Suprapubic skin (tissue), 4 donors: ENCODE data around the gene KIAA0825. TPM values are rescaled to one million over a fixed set of nuclear protein-coding genes. Genes with fewer than 3 reads are reported as not detected.

Experiments used
- DNase-seq, 2 donors: peaks; one replicate each; pipeline ENCODE4 v3.0.0-alpha.2; 2019; ENCODE audit warnings: low spot score in 2 of 2
- H3K27ac ChIP-seq: fragments of 200-600 bp; sonication (generic); one replicate; pipeline ENCODE4 v1.5.1; 2019
- H3K27me3 ChIP-seq: fragments of 200-600 bp; sonication (generic); one replicate; pipeline ENCODE4 v1.5.1; 2019
- H3K36me3 ChIP-seq: fragments of 200-600 bp; sonication (generic); one replicate; pipeline ENCODE4 v1.5.1; 2019
- H3K4me1 ChIP-seq: fragments of 200-600 bp; sonication (generic); one replicate; pipeline ENCODE4 v1.5.1; 2019
- H3K4me3 ChIP-seq: fragments of 200-600 bp; sonication (generic); one replicate; pipeline ENCODE4 v1.5.1; 2019; ENCODE audit warnings: mild to moderate bottlenecking
- H3K9me3 ChIP-seq: fragments of 200-600 bp; sonication (generic); one replicate; pipeline ENCODE4 v1.5.1; 2019
- EP300 ChIP-seq: sonication (generic); formaldehyde crosslinking; IDR thresholded peaks from one replicate; pipeline ENCODE4 v1.6.1; 2017; ENCODE audit warnings: antibody characterized with exemption
- POLR2A ChIP-seq, 2 donors: fragments of 450-650 bp; IDR thresholded peaks; one replicate each; pipeline ENCODE4 v1.6.1; 2017; ENCODE audit warnings: antibody characterized with exemption in 2 of 2, mild to moderate bottlenecking in 2 of 2, moderate library complexity in 2 of 2
- POLR2AphosphoS5 ChIP-seq, 3 donors: sonication (generic); formaldehyde crosslinking; IDR thresholded peaks; one replicate each; pipeline ENCODE4 v1.6.1; 2017; ENCODE audit warnings: antibody characterized with exemption in 3 of 3
- WGBS: methylation state at CpG from one replicate; pipeline ENCODE4 v1.1.5; 2018; 5-methylcytosine and 5-hydroxymethylcytosine counted together
- total RNA-seq, 4 donors: library from RNA; depleted of rRNA; stranded (reverse); fragments of >200 nt; gene quantifications; one replicate each; pipeline ENCODE4 v1.1.0, GENCODE V29; 2016
- TF ChIP-seq, protein P1 (sequence below), 2 donors: fragments of 200-600 bp in 1 of 2; fragments of 450-650 bp in 1 of 2; sonication (generic) in 1 of 2; IDR thresholded peaks; one replicate each; pipeline ENCODE4 v1.5.1; 2016 to 2019; ENCODE audit warnings: antibody characterized with exemption in 2 of 2, mild to moderate bottlenecking in 1 of 2, moderate library complexity in 1 of 2

KIAA0825 gene
- total RNA-seq, 4 donors from 2014 or later = 3.4 to 5.8 (median 4.5) TPM

DNA sequence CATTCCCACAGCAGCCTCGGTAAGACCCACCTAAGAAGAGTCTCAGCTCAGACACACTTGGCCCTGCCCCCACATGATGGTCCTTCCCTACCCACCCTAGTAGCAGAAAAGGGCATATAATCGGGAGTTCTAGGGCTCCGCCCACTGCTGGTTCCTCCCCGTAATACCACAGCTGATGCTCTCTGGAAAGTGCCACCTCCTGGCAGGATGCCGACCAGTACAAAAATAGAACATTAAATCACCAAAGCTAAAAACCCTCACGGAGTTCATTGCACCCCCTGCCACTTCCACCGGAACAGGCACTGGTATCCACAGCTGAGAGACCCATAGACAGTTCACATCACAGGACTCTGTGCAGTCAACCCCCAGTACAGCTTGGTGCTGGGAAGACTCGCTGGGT is 271.3 kb downstream of the KIAA0825 start:
- H3K4me1 ChIP-seq = no peaks in the 10 kb centered on the region
- no peak overlapping the region for H3K27ac ChIP-seq
- H3K36me3 ChIP-seq = no peaks in the 10 kb centered on the region
- TF ChIP-seq, protein P1, sequence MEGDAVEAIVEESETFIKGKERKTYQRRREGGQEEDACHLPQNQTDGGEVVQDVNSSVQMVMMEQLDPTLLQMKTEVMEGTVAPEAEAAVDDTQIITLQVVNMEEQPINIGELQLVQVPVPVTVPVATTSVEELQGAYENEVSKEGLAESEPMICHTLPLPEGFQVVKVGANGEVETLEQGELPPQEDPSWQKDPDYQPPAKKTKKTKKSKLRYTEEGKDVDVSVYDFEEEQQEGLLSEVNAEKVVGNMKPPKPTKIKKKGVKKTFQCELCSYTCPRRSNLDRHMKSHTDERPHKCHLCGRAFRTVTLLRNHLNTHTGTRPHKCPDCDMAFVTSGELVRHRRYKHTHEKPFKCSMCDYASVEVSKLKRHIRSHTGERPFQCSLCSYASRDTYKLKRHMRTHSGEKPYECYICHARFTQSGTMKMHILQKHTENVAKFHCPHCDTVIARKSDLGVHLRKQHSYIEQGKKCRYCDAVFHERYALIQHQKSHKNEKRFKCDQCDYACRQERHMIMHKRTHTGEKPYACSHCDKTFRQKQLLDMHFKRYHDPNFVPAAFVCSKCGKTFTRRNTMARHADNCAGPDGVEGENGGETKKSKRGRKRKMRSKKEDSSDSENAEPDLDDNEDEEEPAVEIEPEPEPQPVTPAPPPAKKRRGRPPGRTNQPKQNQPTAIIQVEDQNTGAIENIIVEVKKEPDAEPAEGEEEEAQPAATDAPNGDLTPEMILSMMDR (IDR thresholded peaks at IDR 0.05) = no peak
- TF ChIP-seq EP300 (no peak), POLR2AphosphoS5 (IDR thresholded peaks at IDR 0.05) (no peak), POLR2A (IDR thresholded peaks at IDR 0.05) (no peak)
- H3K4me3 ChIP-seq = no peak overlapping the region
- 97% methylated on average over 8 of the region's 8 CpGs for WGBS
- H3K27me3 ChIP-seq = no peaks in the 10 kb centered on the region
- peaks cover under 1% of the 10 kb centered on the region for H3K9me3 ChIP-seq
- DNase-seq = no peak

DNA sequence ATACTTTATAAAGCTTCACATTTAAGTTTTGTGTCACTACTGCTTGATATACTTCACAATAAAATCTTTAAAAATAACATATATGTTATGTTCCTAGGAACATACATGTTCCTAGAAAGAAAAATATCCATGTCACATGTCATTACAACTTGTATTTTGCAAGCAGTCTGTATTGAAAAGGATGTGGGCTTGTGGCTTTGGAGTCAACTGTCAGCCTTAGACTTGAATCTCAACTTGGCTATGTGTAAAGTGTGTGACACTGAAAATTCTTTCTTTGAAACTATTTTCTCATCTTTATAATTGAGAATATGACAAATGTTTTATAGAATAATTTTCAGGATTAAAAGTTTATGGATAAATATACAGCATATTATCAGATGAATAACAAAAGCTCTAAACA is 273.1 kb downstream of the KIAA0825 start:
- DNase-seq = no peak
- Histone ChIP-seq H3K36me3 (no peaks in the 10 kb centered on the region), H3K27ac (no peak overlapping the region), H3K4me1 (no peaks in the 10 kb centered on the region), H3K9me3 (peaks cover 3% of the 10 kb centered on the region), H3K4me3 (no peak overlapping the region), H3K27me3 (no peaks in the 10 kb centered on the region)
- TF ChIP-seq POLR2AphosphoS5 (IDR thresholded peaks at IDR 0.05) = no peak
- TF ChIP-seq, protein P1 (IDR thresholded peaks at IDR 0.05) = no peak
- no peak for TF ChIP-seq EP300
- TF ChIP-seq POLR2A (IDR thresholded peaks at IDR 0.05) = no peak

DNA sequence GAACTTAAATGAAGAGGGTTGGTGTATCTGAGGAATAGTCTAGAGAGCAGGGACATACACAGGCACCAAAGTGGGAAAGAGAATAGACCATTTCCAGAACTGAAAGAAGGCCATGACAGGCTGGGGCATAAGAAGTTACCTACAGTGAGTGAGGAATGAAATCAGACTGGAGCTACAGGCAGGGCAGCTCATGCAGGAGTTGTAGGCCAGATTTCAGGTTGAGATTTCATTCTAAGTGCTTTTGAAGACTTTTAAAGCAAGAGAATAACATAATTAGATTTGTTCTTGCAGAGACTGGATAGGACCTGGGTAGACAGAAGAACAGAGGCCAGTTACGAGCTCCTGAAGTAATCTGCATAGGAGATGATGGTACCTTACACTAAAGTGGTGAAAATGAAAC is 280.8 kb downstream of the KIAA0825 start:
- H3K36me3 ChIP-seq = no peaks in the 10 kb centered on the region
- DNase-seq = no peak
- no peaks in the 10 kb centered on the region for H3K4me1 ChIP-seq
- H3K9me3 ChIP-seq = peaks cover 3% of the 10 kb centered on the region
- no peak overlapping the region for H3K4me3 ChIP-seq
- no peaks in the 10 kb centered on the region for H3K27me3 ChIP-seq
- TF ChIP-seq POLR2AphosphoS5 (IDR thresholded peaks at IDR 0.05) (no peak), POLR2A (IDR thresholded peaks at IDR 0.05) (no peak), EP300 (no peak)
- TF ChIP-seq, protein P1 (IDR thresholded peaks at IDR 0.05) = no peak
- WGBS = 97% methylated on average over 1 of the region's 1 CpG
- H3K27ac ChIP-seq = no peak overlapping the region

- no peak for DNase-seq
- no peak overlapping the region for H3K27ac ChIP-seq
- H3K4me3 ChIP-seq = no peak overlapping the region
- peaks cover 2% of the 10 kb centered on the region for H3K9me3 ChIP-seq
- no peaks in the 10 kb centered on the region for H3K4me1 ChIP-seq
- H3K27me3 ChIP-seq = no peaks in the 10 kb centered on the region
- H3K36me3 ChIP-seq = no peaks in the 10 kb centered on the region
- TF ChIP-seq POLR2A (IDR thresholded peaks at IDR 0.05) (no peak), EP300 (no peak), POLR2AphosphoS5 (IDR thresholded peaks at IDR 0.05) (no peak)
- TF ChIP-seq, protein P1 (IDR thresholded peaks at IDR 0.05) = no peak
- whole genome bisulfite sequencing = 97% methylated on average over 2 of the region's 2 CpGs
Measured at GRCh38 chr5:94335936-94336335, 282.5 kb downstream of the KIAA0825 start.

- Histone ChIP-seq H3K4me1 (no peaks in the 10 kb centered on the region), H3K27me3 (no peaks in the 10 kb centered on the region), H3K4me3 (no peak overlapping the region), H3K9me3 (peaks cover 5% of the 10 kb centered on the region), H3K27ac (no peak overlapping the region), H3K36me3 (no peaks in the 10 kb centered on the region)
- WGBS = 93% methylated on average over 1 of the region's 1 CpG
- TF ChIP-seq, protein P1 (IDR thresholded peaks at IDR 0.05) = no peak
- TF ChIP-seq EP300 (no peak), POLR2AphosphoS5 (IDR thresholded peaks at IDR 0.05) (no peak), POLR2A (IDR thresholded peaks at IDR 0.05) (no peak)
- no peak for DNase-seq
Measured at GRCh38 chr5:94329115-94329514, 289.3 kb downstream of the KIAA0825 start.
